GM18520 (cell line): Measurements from ENCODE around the gene ZNF469.

Source experiments
- ATAC-seq: cut with Tn5 transposase; IDR thresholded peaks from one replicate; pipeline ENCODE4 v1.9.1; 2021; ENCODE audit not compliant: unreplicated experiment

Gene ZNF469

DNA sequence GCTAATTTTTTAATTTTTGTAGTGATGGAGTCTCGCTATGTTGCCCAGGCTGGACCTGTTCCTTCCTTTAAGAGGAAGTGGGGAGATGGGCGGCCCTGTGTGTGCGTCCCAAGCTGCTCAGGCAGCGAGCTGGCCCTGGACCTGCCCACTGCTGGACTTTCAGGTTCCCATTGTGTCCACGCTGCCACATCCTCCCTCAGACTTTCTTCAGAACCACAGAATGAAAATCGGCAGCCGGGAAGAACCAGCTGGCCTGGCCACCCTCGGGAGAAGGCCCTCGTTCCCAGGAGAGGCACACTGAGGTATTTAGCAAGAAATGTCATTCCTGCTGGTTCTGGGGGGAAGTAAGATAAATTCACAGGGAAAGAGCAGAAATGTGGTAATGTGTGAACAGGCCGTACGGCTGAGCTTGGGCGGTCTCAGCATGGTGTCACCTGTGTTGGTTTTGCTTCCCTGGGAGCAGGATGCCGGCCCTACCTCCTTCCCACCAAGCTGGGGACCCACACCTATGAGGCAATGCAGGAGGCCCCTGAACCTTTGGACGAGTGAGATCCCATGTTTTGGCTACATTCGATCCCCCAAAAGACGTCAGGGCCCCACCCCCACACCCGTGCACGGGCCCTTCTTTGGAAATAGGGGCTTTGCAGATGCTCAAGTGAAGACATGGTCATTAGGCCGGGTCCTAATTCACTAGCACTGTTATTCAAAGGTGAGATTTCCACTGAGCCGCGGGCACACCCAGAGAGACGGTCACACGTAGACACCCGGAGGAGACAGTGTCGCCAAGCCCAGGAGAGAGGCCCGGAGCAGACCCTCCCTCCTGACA lies 35.9 kb upstream of the ZNF469 start:
- no peak for ATAC-seq

DNA sequence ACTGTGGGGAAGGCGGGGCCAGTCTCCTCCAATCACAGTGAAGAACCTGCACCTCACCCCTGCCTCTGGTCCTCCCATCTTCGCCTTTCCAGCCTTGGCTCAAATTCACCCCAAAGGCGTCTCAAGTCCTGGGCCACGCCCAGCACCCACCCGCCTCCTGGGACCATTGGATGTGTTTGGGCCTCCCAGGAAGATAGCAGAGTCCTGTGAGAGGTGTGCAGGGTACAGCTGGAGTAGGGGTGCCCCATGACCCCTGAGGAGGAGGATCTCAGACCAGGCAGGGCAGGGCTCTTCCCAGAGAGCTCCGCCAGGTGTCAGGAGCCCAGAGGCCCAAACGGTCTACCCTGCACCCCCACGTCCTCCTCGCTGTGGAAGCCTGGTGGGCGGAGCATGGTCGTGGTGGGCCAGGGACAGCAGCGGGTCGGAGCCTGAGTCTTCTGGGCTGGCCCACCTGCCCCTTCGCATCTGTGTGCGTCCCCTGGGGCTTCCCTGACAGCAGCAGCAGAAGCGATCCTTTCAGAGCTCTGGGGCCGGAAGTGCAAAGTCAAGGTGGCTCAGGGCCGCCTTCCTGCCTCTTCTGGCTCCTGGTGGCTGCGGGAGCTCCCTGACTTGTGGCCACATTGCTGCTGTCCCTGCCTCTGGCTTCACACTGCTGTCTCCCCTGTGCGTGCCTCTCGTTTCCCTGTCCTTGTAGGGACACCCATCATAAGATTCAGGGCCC lies 34.9 kb upstream of the ZNF469 start:
- ATAC-seq = no peak

DNA sequence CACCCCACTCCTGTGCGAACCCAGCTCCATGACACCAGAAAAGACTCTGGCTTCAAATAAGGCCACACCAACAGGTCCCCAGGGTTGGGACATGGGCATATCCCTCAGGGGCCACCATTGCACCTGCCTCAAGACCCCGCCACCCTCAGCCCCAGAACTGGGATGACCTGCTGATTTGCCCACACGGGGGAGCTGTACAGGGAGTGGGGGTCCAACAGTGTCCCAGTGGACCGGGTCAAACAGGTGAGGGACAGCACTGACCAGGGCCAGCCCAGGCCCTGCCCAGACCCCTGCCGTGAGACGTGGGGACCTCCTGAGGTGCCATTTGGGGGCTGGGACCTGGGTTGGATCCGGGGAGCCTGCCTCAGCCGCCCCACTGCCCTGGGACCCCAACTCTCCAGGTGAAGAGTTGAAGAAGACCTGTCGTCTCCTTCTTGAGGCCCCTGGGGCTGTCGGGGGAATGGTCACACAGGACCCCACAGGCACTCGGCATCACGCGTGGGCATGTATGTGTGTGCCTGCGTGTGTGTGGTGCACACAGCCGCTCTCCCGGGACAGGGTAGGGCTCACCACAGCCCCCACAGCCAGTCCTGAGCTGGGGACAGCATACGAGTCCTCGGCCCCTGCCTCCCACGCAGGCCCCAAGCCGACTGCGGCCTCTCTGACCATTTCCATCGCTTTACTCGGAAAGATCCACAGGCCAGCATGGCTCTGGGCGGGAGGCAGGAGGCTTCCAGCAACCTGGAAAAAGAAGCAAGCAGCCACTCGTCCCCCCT lies 34.2 kb upstream of the ZNF469 start:
- ATAC-seq = no peak

DNA sequence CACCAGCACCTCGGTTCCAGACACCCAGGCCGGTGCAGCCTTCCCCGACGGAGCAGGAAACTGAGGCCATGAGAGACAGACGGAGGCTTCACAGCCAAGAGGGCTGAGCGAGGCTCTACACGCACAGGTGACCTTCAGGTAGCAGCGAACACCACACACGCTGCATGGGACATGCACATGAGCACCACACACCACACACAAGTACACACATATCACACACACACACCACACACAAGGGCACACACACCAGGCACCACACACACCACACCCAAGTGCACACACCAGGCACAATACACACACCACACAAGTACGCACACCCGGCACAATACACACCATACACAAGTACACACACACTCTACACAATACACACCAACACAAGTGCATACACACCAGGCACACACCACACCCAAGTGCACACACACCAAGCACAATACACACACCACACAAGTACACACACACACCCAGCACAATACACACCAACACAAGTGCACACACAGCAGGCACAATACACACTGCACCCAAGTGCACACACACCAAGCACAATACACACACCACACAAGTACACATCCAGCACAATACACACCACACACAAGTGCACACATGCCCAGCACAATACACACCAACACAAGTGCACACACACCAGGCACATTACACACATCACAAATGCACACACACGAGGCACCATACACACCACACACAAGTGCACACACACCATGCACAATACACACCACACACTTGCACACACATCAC lies 33.4 kb upstream of the ZNF469 start:
- ATAC-seq = no peak

DNA sequence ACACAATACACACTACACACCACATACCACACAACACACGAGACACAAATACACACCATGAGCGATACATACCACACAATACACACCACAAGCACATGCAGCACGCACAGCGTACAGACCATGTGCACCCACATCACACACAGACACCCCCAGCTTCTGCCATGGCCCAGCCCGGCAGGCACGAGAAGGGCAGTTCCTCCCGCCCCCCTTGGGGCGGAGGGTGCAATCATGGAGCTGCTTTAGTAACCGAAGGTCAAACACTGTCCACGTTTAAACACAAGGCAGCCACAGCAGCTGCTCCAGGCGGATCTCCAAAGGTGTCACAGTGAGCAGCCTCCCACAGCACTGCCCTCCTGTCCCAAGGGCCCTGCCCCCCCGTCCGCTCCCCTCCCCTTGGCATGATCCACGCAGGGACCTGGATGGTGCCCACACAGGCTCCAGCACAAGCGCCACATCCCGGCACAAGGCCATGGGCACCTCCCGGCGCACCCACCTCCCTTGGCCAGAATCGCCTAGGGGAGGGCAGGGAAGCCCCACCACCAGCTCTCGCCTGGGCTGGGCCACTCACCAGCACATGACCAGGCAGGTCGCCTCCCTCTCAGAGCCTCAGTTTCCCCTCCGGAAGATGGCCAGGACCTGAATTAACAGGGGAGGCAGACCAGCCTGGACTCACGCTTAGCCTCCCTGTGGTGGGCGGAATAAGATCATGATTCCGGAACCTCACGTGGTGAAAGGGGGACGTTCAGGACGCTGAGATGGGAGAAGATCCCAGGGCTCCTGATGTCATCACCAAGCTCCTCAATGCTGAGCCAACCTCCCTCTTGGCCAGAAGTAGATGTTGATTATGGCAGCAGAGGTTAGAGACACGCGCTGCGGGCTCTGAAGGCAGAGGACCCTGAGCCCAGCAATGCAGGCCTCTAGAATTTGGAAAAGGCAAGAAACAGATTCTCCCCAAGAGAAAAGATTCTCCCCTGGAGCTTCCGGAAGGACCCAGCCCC lies 32.6 kb upstream of the ZNF469 start:
- no peak for ATAC-seq

DNA sequence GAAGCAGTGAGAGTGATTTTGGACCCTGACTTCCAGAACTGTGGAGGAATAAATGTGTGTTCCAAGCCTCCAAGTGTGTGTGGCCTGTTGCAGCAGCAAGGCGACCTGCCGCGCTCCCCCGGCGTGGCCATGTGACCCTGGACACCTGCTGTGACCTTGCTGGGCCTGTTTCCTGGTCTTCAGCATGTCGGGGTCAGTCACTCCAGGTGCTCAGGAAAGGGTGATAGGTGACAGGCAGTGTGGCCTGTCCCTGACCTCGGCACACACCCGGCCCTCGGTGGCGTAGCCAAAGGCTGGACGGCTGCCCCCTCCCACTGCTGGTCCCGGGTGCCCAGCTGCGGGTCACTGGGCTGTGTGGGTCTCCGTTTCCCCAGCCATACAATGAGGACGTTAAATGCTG lies 31.8 kb upstream of the ZNF469 start:
- no peak for ATAC-seq

DNA sequence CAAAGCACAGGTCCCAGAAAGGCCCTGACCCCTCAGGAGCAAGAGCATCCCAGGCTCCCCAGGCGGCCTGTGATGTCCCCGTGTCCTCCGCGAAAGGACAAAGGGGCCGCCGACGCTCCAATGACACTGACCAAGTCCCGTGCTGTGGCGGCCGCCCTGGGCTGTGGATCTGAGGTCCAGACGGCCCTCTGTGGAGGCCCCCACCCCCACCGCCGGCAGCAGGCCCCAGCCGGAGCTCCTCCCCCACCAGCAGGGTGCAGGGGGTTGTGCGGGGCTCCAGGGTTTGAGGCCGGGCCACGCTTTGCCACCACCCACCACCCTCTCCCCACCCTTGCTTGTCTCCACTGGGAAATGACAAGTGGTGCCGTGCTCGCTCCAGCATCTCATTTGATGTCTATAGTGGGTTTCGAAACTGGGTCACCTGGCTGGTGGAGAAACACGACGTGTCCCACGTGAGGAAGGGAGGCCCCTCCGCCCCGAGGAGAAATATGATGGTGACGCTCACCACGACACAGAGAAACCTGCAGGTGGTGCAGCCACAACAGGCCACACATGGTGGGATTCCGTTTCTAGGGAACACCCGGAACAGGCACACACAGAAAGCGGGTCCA lies 31.2 kb upstream of the ZNF469 start:
- no peak for ATAC-seq

DNA sequence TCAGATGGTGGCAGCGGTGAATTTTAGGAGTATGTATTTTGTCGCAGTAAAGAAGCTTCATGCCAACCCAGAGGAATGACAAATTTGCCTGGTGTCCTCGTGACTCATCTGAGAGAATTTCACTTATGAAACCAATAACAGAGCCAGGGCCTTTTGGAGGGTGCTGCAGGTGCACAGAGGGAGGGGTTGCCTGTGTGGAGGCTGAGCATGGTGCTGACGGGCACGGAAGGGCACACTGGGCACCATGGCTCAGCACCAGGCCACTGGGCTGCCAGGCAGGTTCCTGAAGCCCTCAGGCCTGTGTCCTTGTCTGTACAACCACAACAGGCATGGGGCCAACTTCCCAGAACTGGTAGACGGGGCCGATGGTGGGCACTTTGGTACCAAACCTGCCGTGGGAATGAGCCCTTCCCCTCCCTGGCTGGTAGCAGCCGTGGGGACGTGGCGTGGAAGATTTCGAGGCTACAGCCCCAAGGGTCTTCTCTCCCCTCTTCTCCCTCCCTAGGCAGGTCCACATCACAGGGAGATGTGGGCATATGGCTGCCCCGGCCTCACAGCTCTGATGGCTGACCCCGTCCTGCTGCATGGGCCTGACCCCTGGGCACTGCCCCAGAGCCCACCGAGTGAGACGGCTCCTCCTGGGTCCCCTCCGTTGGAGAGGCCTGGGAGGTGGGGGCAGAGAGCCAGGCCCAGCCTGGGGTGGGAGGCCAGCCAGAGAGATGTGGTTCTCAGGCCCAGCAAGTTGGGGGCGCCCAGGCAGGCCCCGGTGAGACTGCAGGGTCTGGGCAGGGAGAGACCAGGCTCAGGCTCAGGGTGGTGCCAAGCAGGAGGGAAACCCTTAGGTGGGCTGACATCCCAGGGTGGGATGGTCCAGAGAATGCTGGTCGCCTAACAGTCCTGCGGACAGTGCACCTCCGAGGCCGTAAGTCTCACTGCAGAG lies 30.2 kb upstream of the ZNF469 start:
- no peak for ATAC-seq

DNA sequence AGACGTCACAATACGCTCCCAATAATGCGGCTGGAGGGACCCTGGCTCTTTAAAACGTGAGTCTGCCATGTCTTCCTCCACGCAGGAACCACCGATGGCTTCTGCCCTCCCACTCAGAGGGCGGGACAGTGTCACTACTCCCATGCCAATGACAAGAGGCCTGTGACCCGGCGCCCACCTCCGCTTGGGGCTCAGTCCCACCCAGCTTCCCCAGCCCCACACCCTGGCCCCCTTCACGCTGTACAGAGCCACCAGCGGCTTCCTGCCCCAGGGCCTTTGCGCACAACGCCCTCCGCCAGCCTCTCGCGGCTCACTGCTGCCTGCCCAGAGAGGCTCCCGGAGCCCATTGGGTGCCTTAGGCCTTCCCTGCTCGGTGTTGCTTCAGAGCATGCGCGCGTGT lies 29.5 kb upstream of the ZNF469 start:
- ATAC-seq = no peak

DNA sequence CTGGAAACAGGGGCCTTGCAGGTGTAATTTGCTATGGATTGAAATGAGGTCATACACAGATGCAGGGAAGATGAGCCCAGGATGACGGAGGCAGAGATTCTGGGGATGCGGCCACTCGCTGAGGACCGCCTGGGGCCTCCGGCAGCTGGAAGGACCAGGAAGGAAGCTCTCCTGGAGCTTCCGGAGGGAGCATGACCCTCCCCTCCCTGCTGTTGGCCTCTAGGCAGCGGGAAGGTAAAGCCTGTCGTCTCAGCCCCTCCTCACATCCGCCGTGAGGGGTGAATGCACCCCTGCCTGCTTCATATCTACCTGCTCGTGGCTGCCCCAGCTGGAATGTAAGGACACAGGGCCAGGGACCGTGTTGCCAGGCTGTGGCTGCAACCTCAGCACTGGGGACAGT lies 29.1 kb upstream of the ZNF469 start:
- ATAC-seq = no peak

DNA sequence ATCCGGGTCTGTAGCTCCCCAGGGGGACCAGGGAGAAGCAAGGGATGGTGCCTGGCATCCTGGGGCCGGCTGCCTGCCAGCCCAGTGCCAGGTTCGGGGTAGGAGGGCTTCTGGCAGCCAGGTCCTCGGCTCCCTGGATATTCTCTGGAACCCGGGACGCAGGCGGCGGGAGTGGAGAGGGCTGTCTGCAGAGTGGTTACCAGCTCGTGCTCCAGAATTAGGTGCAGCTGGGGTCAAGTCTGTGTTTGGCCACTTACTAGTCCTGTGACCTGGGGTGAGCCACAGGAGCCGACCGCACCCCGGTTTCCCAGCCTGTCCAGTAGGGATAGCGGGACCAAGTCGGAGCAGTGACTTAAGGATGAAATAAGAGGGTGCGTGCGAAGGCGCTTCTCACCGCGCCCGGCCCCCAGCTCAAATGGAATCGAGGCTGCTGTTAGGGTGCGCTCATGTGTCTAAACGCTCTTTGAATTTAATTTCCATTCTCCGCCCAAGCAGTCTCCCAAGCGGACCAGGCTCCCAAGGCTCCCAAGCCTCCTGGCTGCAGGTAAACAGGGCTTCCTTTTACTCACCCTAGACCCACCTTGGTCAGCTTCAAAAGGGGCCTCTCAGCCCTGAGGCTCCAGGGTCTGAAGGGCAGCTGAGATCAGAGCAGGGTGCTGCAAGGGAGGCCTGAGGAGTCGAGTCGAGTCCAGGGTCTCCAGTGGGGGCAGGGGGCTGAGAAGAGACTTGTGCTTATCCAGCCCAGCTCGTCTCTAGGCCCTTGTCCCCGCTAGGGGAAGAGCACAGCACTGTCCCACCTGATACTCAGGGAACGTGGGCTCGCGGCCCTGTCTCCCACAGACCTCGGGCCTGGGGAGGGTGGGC lies 28.3 kb upstream of the ZNF469 start:
- no peak for ATAC-seq

DNA sequence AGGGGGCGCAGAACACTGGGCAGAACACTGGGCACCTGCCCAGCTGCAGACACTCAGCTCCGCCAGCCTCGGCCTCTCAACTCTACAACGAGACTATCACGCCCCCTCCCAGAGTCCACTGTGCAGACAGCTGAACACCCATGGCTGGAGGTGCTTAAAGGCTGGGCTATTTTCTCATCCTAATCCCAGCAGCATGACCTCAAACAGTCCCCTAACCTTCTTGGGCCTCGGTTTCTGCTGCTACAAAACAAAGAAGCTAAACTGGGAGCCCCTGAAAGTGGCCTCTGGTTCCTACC lies 27.7 kb upstream of the ZNF469 start:
- no peak for ATAC-seq

DNA sequence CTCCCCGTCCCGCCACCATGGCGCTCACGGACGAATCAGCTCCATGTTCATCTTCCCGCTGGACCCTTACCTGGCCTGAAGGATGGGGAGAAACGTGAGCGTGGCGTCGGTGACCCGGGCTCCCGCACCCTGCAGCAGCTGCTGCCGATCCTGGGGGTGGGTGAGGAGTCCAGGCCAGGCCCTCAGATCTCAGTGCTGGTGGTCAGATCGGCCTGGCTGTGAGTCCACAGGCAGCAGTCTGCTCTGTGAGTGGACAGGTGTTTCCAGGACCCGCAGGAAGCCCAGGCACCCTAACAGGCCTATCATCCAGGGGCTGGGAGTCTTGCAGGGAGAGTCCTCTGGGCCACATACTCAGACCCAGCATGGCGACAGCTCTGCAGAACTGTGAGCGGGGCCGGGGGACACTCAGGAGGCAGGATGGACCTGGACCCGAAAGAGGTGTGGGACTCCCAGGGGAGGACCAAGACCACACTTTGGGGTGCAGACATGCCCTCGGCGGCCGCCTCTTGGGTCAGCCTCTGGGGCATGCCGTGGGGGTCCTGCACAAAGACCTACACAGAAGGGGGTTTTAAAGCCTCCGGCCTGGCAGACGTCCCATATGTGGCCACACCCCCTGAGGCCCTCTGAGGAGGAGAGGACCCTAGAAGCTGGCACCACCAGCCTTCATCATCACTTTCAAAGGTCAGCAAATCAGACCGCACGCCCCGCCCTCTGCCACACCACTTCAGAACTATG lies 27.2 kb upstream of the ZNF469 start:
- ATAC-seq = no peak

DNA sequence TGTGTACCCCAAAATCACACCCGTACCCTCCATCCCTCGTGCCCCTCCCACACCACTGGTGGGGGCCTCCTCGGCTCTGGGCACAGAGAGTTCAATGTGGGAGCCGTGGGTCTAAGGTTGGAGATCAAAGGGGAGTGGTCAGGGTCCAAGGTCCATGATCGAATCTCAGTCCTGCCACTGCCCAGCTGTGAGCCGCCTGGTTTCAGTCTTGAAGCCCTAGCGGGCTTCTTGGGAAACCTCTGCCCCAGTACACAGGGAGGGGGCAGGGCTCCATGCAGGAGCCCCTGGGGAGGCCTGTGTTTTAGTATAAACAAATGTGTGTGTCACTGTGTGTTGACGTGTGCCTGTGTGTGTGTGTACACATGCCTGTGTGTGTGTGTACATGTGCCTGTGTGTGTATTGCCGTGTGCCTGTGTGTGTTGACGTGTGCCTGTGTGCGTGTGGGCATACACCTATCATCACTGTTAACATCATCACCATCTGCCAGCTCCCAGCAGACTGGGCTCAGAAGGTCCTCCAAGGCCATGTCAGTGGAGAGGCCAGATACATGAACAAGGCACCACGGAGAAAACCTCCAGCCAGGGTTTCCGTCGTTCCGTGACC lies 26.5 kb upstream of the ZNF469 start:
- ATAC-seq = no peak

DNA sequence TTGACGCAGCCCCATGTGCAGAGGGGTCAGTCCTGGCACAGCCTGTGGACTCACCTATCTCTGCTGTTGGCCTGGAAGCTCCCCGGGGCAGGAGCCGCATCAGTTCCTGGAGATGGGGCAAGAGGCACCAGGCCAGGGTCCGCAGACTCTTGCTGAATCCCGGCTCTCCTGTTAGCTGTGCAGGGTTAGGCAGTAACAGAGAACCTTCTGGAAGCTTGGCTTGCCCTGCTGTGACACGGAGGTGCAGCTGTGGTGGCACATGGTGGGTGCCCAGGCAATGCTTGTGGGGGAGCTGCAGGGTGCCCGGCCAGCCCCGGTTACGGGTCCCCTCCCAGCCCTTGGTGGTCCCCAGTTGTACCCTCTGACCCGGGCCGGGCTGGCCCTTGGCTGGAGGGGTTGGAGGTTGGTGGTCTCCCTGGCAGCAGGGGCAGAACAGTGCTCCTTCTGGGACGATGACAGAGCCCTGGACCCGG lies 26.0 kb upstream of the ZNF469 start:
- ATAC-seq = no peak

DNA sequence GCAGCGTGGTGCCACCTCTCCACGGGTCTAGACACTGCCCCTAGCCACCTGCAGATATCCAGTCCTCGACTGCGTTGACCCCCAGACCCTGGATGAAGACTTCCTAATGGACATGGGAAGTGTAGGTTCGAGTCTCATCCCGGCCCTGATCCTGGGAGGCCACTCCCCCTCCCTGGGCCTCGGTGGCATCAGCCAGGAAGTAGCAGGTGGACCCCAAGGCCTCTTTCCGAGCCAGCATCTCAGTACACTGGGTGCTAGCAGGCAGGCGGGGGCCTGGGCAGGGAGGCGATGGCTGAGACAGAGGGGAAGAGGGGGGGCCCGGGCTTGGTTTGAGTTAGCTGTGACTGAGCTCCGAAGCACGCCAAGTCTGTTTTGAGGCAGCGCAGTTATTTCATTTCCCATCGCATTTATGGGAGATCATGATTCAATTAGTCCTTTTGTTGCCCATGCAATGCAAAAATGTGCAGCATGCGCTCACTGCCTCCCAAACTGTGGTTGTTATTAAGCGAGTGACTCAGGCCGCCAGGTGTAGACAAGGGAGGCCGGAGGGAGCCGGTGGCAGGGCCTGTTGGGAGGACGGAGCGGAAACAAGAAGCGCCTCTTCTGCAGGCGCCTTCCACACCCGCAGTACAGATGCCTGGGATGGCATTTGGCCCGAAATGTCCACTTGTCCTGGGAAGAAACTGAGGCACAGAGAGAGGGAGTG lies 25.3 kb upstream of the ZNF469 start:
- no peak for ATAC-seq
